WTC11 (cell line): ENCODE measurements around the gene PPOX. TPM values are rescaled to one million over a fixed set of nuclear protein-coding genes. Genes with fewer than 3 reads are reported as not detected.

ENCODE experiments used
- ATAC-seq: fragments of 200-7000 bp; cut with Tn5 transposase; 2 replicates; pipeline ENCODE4 v1.10.0; 2021; ENCODE audit warnings: mild to moderate bottlenecking, moderate library complexity
- CTCF ChIA-PET: fragments of 300-600 bp; sonication (Branson Sonifier 250); formaldehyde crosslinking; loops from one replicate; lab custom pipeline; 2021; ENCODE audit warnings: antibody characterized with exemption; lab: Charles Lee
- POLR2A ChIA-PET: fragments of 350-600 bp; sonication (Branson Sonifier 250); formaldehyde crosslinking; loops from one replicate; lab custom pipeline; 2021; ENCODE audit warnings: antibody characterized with exemption; lab: Charles Lee
- DNase-seq: peaks from one replicate; pipeline ENCODE4 v3.0.0; 2021; ENCODE audit warnings: low spot score
- H3K27ac Mint-ChIP-seq: 2 replicates; pipeline ENCODE4 v1.8.0; 2021; ENCODE audit warnings: mixed read lengths
- H3K27me3 Mint-ChIP-seq: 2 replicates; pipeline ENCODE4 v1.8.0; 2021; ENCODE audit warnings: low read depth, mild to moderate bottlenecking, moderate library complexity, mixed read lengths
- H3K36me3 Mint-ChIP-seq: 2 replicates; pipeline ENCODE4 v1.8.0; 2021; ENCODE audit warnings: mixed read lengths
- H3K4me1 Mint-ChIP-seq: 2 replicates; pipeline ENCODE4 v1.8.0; 2022; ENCODE audit warnings: mixed read lengths
- H3K4me3 Mint-ChIP-seq: 2 replicates; pipeline ENCODE4 v1.8.0; 2021; ENCODE audit warnings: mild to moderate bottlenecking, moderate library complexity, mixed read lengths
- H3K9me3 Mint-ChIP-seq: 2 replicates; pipeline ENCODE4 v1.8.0; 2021; ENCODE audit warnings: mixed read lengths
- ATF3 ChIP-seq: sonication (generic); formaldehyde crosslinking; conservative IDR thresholded peaks from 2 replicates; pipeline ENCODE4 v1.8.1; 2022; ENCODE audit warnings: mild to moderate bottlenecking, missing genetic modification reagents
- GABPB1 ChIP-seq: sonication (generic); formaldehyde crosslinking; IDR thresholded peaks from 2 replicates; pipeline ENCODE4 v1.8.1; 2023; ENCODE audit warnings: mild to moderate bottlenecking, missing genetic modification reagents
- GRHL2 ChIP-seq: fragments of 250-450 bp; sonication (Bioruptor Pico); IDR thresholded peaks from 2 replicates; pipeline ENCODE4 v1.8.0; 2022; ENCODE audit warnings: mild to moderate bottlenecking, moderate library complexity; ENCODE audit not compliant: insufficient replicate concordance, severe bottlenecking
- KAT7 ChIP-seq: sonication (generic); formaldehyde crosslinking; IDR thresholded peaks from 2 replicates; pipeline ENCODE4 v1.8.1; 2023; ENCODE audit warnings: missing genetic modification reagents, mild to moderate bottlenecking, borderline replicate concordance
- NFATC4 ChIP-seq: fragments of 250-450 bp; sonication (Bioruptor Pico); IDR thresholded peaks from 2 replicates; pipeline ENCODE4 v1.9.0; 2021; ENCODE audit warnings: mild to moderate bottlenecking
- NR1H2 ChIP-seq: sonication (generic); formaldehyde crosslinking; IDR thresholded peaks from 2 replicates; pipeline ENCODE4 v1.9.0; 2021; ENCODE audit warnings: mild to moderate bottlenecking, moderate library complexity, missing genetic modification reagents
- RELA ChIP-seq: sonication (generic); formaldehyde crosslinking; IDR thresholded peaks from 2 replicates; pipeline ENCODE4 v1.8.1; 2022; ENCODE audit warnings: missing genetic modification reagents, mild to moderate bottlenecking, borderline replicate concordance
- SOX15 ChIP-seq: fragments of 250-450 bp; sonication (Bioruptor Pico); IDR thresholded peaks from 2 replicates; pipeline ENCODE4 v1.9.0; 2021; ENCODE audit warnings: mild to moderate bottlenecking
- TCF7 ChIP-seq: sonication (generic); formaldehyde crosslinking; IDR thresholded peaks from 2 replicates; pipeline ENCODE4 v1.8.0; 2022; ENCODE audit warnings: mild to moderate bottlenecking, low read depth, missing genetic modification reagents, moderate library complexity
- TEAD1 ChIP-seq: sonication (generic); formaldehyde crosslinking; IDR thresholded peaks from 2 replicates; pipeline ENCODE4 v1.8.0; 2022; ENCODE audit warnings: mild to moderate bottlenecking, missing genetic modification reagents
- ZNF512 ChIP-seq: sonication (generic); formaldehyde crosslinking; IDR thresholded peaks from 2 replicates; pipeline ENCODE4 v1.8.1; 2022; ENCODE audit warnings: missing genetic modification reagents, borderline replicate concordance
- total RNA-seq: library from RNA; stranded (reverse); gene quantifications from 3 replicates; pipeline ENCODE4 v1.2.3, GENCODE V29; 2021

PPOX gene
- total RNA-seq, 1 experiment from 2014 or later: 44.8 TPM

- no peak overlapping the region for H3K27ac Mint-ChIP-seq
- no peak overlapping the region for H3K4me3 Mint-ChIP-seq
- TF ChIP-seq NR1H2 (CRISPR knock-in tag) (no peak), TEAD1 (CRISPR knock-in tag) (no peak), SOX15 (CRISPR knock-in tag) (no peak), TCF7 (no peak)
- TF ChIP-seq, all 79 proteins: peak for 0
- ATAC-seq: no peak
- Mint-ChIP-seq H3K9me3 (no peaks in the 10 kb centered on the region), H3K36me3 (peaks cover 45% of the 10 kb centered on the region), H3K4me1 (peaks cover 32% of the 10 kb centered on the region), H3K27me3 (no peaks in the 10 kb centered on the region; the same call in 1 of the 2 replicates)
- ChIA-PET CTCF (no interaction called here), POLR2A (no interaction called here)
- no peak for DNase-seq
Observed at GRCh38 chr1:161214369-161214768, 48.1 kb downstream of the PPOX start.

GRCh38 chr1:161215076-161215475 is 48.9 kb downstream of the PPOX start, which contains the start of gene FCER1G:
Gene FCER1G, plus strand, starts transcription at chr1:161215295. Its CDS starts 27 bp downstream, at chr1:161215322.
- TF ChIP-seq NFATC4 (CRISPR knock-in tag) (0 out of 2 replicates have a peak, but pooled peaks have one; percentile 18), GRHL2 (no peak)
- TF ChIP-seq, all 79 proteins: peak for 1
- DNase-seq (no peak), ATAC-seq (no peak)
- CTCF ChIA-PET: interaction anchor here (0.8 to 3.5 kb wide), 2 partner anchors 10 to 91 kb away, joined by 3 to 29 read pairs; partner anchors contain the start of gene TOMM40L
- Mint-ChIP-seq H3K9me3 (no peaks in the 10 kb centered on the region), H3K27me3 (no peaks in the 10 kb centered on the region; the same call in 1 of the 2 replicates), H3K4me3 (no peak within 1 kb of the TSS), H3K4me1 (peaks cover 34% of the 10 kb centered on the region), H3K36me3 (peaks cover 42% of the 10 kb centered on the region), H3K27ac (peak within 1 kb of the TSS; percentile 50)
- POLR2A ChIA-PET: no interaction called here

GRCh38 chr1:161216945-161217712 is 50.9 kb downstream of the PPOX start:
- Mint-ChIP-seq H3K4me3 (no peak overlapping the region), H3K4me1 (peaks cover 33% of the 10 kb centered on the region), H3K36me3 (peaks cover 27% of the 10 kb centered on the region), H3K27ac (no peak overlapping the region), H3K9me3 (no peaks in the 10 kb centered on the region), H3K27me3 (no peaks in the 10 kb centered on the region)
- ATAC-seq (no peak), DNase-seq (no peak)
- ChIA-PET POLR2A (interaction anchor here (0.5 to 1.4 kb wide), 2 partner anchors 9 to 164 kb away, joined by 5 to 7 read pairs; partner anchors contain the start of gene TOMM40L), CTCF (interaction anchor here (1.2 to 3.5 kb wide), 4 partner anchors 8 to 89 kb away, joined by 4 to 29 read pairs (median 6); partner anchors contain the start of gene TOMM40L)
- no peak for TF ChIP-seq KAT7 (CRISPR knock-in tag)

GRCh38 chr1:161217831-161218230 is 51.6 kb downstream of the PPOX start:
- H3K27me3 Mint-ChIP-seq: no peaks in the 10 kb centered on the region
- 0 out of 2 replicates have a peak, but pooled peaks have one; percentile 8 for ATAC-seq
- no peak overlapping the region for H3K27ac Mint-ChIP-seq
- POLR2A ChIA-PET: interaction anchor here (1.4 kb wide), 1 partner anchor 8 kb away, joined by 5 read pairs; the partner anchor contains the start of gene TOMM40L
- TF ChIP-seq ATF3 (CRISPR knock-in tag): no peak
- TF ChIP-seq SOX15 (CRISPR knock-in tag): no peak
- TF ChIP-seq GABPB1 (CRISPR knock-in tag): no peak
- no peak for TF ChIP-seq TCF7
- no peak for TF ChIP-seq ZNF512
- no peak for TF ChIP-seq RELA (CRISPR knock-in tag)
- TF ChIP-seq, all 79 proteins: peak for 0
- peaks cover 33% of the 10 kb centered on the region for H3K4me1 Mint-ChIP-seq
- no peak overlapping the region for H3K4me3 Mint-ChIP-seq
- CTCF ChIA-PET: interaction anchor here (1.3 to 3.5 kb wide), 4 partner anchors 8 to 88 kb away, joined by 3 to 29 read pairs (median 6); partner anchors contain the start of gene TOMM40L
- no peak for DNase-seq
- H3K9me3 Mint-ChIP-seq: no peaks in the 10 kb centered on the region
- peaks cover 22% of the 10 kb centered on the region for H3K36me3 Mint-ChIP-seq
